IPS DF 6.9 (cell line): ENCODE data around the gene TRPM2.
"Not testable (repeated sequence)": the region's sequence is repeated elsewhere in the genome, so short reads cannot be mapped to it uniquely, and the experiment has no call there.

Experiments
- DNase-seq: peaks from one replicate; pipeline ENCODE4 v3.0.0-alpha.2; 2013; ENCODE audit warnings: low read depth, low spot score
- H3K27ac ChIP-seq: one replicate; pipeline ENCODE4 v1.5.1; 2013; ENCODE audit warnings: low read length, control low read depth
- H3K27me3 ChIP-seq: 2 replicates; pipeline ENCODE4 v1.6.1; 2013; ENCODE audit warnings: mild to moderate bottlenecking, low read length; ENCODE audit not compliant: control insufficient read depth, insufficient read depth
- H3K36me3 ChIP-seq: 2 replicates; pipeline ENCODE4 v1.6.1; 2013; ENCODE audit warnings: low read length; ENCODE audit not compliant: control insufficient read depth, insufficient read depth
- H3K4me1 ChIP-seq: 2 replicates; pipeline ENCODE4 v1.6.1; 2013; ENCODE audit warnings: low read length; ENCODE audit not compliant: control insufficient read depth, insufficient read depth
- H3K4me3 ChIP-seq: 2 replicates; pipeline ENCODE4 v1.5.1; 2013; ENCODE audit warnings: mild to moderate bottlenecking, low read length
- H3K9me3 ChIP-seq: 2 replicates; pipeline ENCODE4 v1.6.1; 2013; ENCODE audit warnings: low read length, inconsistent platforms; ENCODE audit not compliant: control insufficient read depth, insufficient read depth
- WGBS: extraction: QIAGEN DNeasy Blood & Tissue Kit; methylation state at CpG from one replicate; pipeline ENCODE4 v1.1.7; 2013; ENCODE audit warnings: mixed read lengths, missing lambda C conversion rate; ENCODE audit not compliant: insufficient read length, insufficient coverage; 5-methylcytosine and 5-hydroxymethylcytosine counted together

Gene TRPM2

DNA sequence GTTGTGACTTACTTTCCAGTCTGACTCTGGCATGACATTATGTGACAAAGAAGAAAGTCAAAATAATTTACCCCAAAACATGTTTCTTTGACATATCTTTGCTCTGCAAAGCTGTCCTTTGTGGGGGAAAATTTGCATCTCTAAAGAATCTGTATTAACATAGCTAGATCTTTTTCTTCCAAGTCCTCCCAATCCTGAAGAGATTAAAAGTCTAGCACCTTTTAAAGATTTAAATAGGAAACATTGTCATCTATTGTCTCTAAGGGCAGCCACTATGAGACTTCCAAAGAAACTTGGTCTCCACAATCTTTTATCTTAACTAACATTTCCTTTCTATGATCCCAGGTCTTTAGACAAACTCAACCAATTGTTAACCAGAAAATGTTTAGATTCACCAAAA, 117.9 kb downstream of the TRPM2 start:
- Histone ChIP-seq H3K4me1 (peaks cover 2% of the 10 kb centered on the region; the same call in 1 of the 2 replicates), H3K4me3 (no peak overlapping the region)

DNA sequence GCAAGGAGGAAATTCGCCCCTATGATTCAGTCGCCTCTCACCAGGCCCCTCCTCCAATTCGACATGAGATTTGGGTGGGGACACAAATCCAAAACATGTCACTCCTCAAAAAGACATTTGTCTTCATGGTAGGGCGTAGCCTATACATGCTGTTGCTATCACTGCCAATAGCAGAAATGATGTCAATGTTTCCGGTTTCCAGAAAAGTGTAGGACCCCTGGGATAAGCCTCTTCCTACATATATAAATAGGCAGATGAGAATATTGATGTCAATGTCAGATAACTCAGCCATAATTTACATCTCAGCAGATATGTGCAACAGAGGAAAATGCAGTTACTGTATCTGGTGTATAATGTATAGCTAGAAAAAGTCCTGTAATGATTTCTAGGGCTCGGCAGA, 118.6 kb downstream of the TRPM2 start:
- Histone ChIP-seq H3K9me3 (no peaks in the 10 kb centered on the region), H3K27me3 (no peaks in the 10 kb centered on the region), H3K4me1 (peaks cover 2% of the 10 kb centered on the region; the same call in 1 of the 2 replicates), H3K4me3 (no peak overlapping the region), H3K27ac (no peak overlapping the region), H3K36me3 (no peaks in the 10 kb centered on the region)
- no peak for DNase-seq
- WGBS: no CpG with 5 or more reads among the region's 6 CpGs

More for the DNA sequence above, 117.9 kb downstream of the TRPM2 start:
- H3K9me3 ChIP-seq: no peaks in the 10 kb centered on the region
- H3K36me3 ChIP-seq: no peaks in the 10 kb centered on the region
- H3K27me3 ChIP-seq: no peaks in the 10 kb centered on the region
- DNase-seq: no peak
- H3K27ac ChIP-seq: no peak overlapping the region

DNA sequence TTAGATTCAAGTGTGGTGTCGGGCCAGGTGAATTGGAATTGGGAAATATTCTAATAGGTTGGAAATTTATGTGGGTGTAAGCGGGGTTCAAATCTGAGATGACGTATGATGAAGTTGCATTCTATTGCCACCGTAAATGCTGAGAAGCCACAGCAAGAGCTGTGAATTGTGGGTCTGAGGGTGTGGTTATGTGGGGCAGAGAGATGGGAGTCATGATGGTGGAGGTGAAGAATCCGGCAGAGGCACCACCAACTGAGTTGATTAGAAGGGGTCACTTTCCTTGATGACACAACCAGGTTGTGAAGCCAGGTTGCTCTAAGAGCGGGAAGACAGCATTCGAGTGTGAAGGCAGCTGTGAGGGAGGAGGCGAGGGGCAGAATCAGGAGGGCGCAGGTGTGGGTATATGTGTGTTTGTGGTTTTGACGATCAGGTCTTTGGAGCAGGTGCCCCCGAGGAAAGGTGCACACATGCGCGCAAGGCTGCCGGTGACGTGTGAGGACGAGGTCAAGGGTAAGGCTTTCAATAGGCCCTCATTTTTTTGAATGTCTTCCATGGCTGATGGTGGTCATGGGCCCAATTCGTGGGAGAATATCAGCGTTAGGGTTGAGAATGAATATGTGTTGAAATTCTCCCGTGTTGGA, 120.6 kb downstream of the TRPM2 start:
- no CpG with 5 or more reads among the region's 19 CpGs for WGBS
- Histone ChIP-seq H3K4me3 (no peak overlapping the region), H3K27ac (no peak overlapping the region), H3K27me3 (no peaks in the 10 kb centered on the region), H3K9me3 (no peaks in the 10 kb centered on the region), H3K36me3 (no peaks in the 10 kb centered on the region), H3K4me1 (peaks cover 2% of the 10 kb centered on the region; the same call in 1 of the 2 replicates)
- no peak for DNase-seq

DNA sequence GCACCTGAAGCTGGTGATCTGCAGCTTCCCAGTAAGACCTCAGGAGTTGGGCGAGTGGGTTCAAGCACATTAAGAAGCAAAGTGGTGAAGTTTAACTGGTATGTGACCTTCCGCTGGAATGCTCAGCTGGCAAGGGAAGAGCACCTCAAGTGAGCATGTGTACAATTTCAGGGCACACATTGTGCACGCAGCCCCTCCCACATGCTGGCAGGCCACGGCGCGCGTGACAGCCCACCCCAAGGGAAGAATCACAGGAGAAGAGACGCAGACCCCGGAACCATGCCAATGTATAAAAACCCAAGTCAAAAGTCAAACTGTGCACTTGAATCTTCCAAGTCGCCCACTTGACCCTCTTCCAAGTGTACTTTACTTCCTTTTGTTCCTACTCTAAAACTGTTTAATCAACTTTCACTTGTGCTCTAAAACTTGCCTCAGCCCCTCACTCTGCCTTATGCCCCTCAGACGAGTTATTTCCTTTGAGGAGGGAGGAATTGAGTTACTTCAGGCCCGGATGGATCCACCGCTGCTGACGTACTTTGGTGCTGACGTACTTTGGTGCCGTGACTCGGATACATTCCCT, 121.9 kb downstream of the TRPM2 start:
- Histone ChIP-seq H3K4me1 (peaks cover 2% of the 10 kb centered on the region; the same call in 1 of the 2 replicates), H3K4me3 (no peak overlapping the region), H3K27me3 (no peaks in the 10 kb centered on the region), H3K27ac (no peak overlapping the region), H3K36me3 (no peaks in the 10 kb centered on the region), H3K9me3 (no peaks in the 10 kb centered on the region)
- no peak for DNase-seq
- no CpG with 5 or more reads among the region's 17 CpGs for WGBS

DNA sequence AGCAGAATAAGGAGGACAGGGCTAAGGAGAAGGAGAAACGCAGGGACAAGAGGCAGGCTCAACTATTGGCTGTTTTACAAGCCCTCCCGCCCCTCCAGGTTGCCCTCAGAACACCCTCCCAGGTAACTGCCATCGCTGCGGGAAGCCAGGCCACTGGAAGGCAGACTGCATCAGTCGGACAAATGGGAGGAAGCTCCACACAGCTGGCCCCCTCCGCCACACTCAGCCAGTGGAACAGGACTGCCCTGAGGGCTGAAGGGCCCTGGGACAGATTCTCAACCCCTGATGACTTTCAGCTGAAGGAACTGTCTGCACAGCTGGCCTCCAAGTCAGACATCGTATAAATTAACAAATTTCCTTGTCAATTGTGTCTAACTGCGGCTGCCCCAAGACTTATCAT, 123.7 kb downstream of the TRPM2 start:
- Histone ChIP-seq H3K4me3 (no peak overlapping the region), H3K9me3 (no peaks in the 10 kb centered on the region), H3K27me3 (no peaks in the 10 kb centered on the region), H3K36me3 (no peaks in the 10 kb centered on the region), H3K27ac (no peak overlapping the region), H3K4me1 (peaks cover 2% of the 10 kb centered on the region; the same call in 1 of the 2 replicates)
- no peak for DNase-seq
- WGBS: no CpG with 5 or more reads among the region's 8 CpGs

DNA sequence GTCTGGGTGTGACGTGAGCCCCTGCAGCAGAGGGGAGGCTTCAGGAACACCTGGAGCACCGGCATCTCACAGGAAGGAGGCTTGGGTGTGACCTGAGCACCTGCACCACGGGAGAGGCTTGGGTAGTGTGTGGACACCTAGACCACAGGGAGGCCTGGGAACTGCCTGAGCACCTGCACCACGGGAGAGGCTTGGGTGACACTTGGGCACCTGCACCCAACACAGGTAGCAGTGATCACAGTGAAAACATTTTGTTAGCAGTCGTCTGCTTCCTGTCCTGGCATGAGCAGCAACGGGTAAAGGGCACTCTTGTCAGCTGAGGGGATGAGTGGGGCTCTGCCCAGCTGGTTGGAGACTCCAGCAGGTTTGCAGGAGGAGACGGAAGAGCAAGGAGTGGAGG, 124.3 kb downstream of the TRPM2 start:
- no peak for DNase-seq
- Histone ChIP-seq H3K4me1 (peaks cover 2% of the 10 kb centered on the region; the same call in 1 of the 2 replicates), H3K9me3 (no peaks in the 10 kb centered on the region), H3K36me3 (no peaks in the 10 kb centered on the region), H3K27me3 (no peaks in the 10 kb centered on the region), H3K4me3 (no peak overlapping the region), H3K27ac (no peak overlapping the region)
- no CpG with 5 or more reads among the region's 7 CpGs for WGBS

DNA sequence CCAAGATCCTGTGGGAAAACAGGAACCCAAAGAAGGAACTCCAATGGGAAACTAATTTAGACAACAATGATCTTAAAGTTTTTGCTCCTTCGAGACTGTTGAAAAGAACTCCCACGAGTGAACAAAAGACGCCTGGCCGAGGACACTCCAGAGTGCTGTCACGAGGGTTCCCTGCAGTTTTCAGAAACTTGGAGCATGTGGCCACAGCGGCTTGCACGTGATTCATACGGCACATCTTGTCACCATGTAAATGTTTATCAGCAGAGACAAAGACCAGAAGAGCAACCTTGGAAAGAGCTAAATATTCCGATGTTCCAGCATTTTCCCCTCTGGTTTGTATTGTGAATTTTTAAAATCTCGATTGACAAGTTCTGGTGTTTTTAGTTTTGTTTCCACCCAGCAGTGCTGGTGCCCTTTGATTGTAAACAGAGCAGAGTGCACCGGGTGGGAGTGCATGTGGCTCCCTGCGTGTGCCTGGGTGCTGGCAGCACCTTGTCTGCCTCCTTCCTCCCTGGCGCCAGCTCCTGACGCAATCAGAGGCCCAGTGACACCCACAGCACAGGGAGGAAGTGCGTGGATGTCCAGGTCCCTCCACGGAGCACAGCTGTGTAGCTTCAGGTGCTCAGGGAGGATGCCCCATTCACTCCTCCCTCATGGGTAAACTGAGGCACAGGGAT, 124.8 kb downstream of the TRPM2 start:
- Histone ChIP-seq H3K27ac (no peak overlapping the region), H3K9me3 (no peaks in the 10 kb centered on the region), H3K4me3 (no peak overlapping the region), H3K36me3 (no peaks in the 10 kb centered on the region), H3K27me3 (no peaks in the 10 kb centered on the region), H3K4me1 (peaks cover 2% of the 10 kb centered on the region; the same call in 1 of the 2 replicates)
- no CpG with 5 or more reads among the region's 16 CpGs for WGBS
- no peak for DNase-seq

DNA sequence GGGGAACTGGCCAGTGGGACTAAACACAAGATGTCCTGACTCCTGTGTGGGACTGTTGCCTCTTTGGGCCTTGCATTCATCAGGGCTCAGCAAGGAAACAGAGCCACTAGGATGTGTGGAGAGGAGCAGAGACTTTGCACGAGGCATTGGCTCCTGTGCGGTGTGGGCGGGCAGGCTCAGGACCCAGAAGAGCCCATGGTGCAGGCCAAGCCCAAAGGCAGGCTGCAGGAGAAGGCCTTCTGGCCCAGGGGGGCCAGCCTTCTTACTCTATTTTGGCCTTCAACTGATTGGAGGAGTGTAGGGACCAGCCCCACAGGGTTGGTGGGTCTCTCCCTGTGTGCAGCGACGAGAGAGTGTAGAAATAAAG, 125.4 kb downstream of the TRPM2 start:
- no peak for DNase-seq
- H3K36me3 ChIP-seq: no peaks in the 10 kb centered on the region
- no CpG with 5 or more reads among the region's 5 CpGs for WGBS
- peaks cover 2% of the 10 kb centered on the region; the same call in 1 of the 2 replicates for H3K4me1 ChIP-seq
- H3K27me3 ChIP-seq: no peaks in the 10 kb centered on the region
- no peak overlapping the region for H3K27ac ChIP-seq
- H3K4me3 ChIP-seq: no peak overlapping the region
- no peaks in the 10 kb centered on the region for H3K9me3 ChIP-seq

DNA sequence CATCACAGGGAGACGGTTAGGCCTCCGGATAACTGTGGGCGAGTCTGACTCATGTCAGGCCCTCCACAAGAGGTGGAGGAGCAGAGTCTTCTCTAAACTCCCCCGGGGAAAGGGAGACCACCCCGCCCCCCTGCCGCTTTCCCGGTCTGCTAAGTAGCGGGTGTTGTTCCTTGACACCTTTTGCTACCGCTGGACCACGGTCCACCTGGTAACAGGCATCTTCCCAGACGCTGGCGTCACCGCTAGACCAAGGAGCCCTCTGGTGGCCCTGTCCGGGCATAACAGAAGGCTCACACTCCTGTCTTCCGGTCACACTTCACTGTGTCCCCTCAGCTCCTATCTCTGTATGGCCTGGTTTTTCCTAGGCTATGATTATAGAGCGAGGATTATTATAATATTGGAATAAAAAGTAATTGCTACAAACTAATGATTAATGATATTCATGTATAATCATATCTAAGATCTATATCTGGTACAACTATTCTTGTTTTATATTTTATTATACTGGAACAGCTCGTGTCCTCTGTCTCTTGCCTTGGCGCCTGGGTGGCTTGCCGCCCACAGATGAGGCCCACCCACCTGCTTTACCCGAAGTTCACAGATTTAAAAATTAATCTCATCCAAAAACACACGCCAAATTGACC, 126.3 kb downstream of the TRPM2 start:
- DNase-seq: not testable (repeated sequence)
- WGBS: no CpG with 5 or more reads among the region's 21 CpGs

DNA sequence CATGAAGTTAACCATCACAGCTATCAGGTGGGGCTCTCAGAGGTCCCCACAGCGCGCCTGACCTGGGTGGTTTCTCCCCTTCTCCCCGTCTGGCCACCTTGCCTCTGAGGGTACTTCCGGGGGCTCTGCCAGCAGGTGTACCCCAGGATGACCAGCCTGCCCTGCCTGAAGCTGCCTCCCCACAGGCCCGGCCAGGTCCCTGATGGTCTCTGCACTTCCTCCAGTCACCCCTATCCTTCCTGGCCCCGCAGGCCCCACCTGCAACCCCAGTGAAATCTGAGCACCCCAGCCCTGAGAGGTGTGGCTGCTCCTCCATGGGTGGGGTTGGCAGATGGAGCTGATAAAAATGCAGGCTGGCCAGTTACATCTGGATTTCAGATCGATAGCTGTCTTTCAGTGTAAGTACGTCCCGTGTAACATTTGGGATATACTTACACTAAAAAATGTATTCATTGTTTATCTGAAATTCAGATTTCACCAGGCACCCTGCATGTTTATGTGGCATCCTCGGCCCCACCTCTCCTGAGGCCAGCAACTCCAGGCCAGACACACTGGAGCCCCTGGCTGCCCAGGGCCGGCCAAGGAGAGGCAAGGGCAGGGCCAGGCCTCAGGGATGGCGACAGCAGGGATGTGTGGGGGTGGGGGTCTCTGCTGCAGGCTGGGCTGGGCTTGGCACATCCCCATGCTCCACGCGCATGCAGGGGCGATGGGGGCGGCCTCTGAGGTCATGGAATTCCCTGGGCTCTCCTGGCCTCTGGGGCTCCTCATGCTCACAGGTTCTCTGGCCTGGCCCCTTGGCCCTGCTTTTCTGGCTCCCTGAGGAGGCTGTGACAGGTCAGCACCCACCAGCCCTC, 127.0 kb downstream of the TRPM2 start:
- no CpG with 5 or more reads among the region's 16 CpGs for WGBS
- Histone ChIP-seq H3K36me3 (no peaks in the 10 kb centered on the region), H3K9me3 (no peaks in the 10 kb centered on the region), H3K4me1 (peaks cover 2% of the 10 kb centered on the region; the same call in 1 of the 2 replicates), H3K4me3 (no peak overlapping the region), H3K27me3 (no peaks in the 10 kb centered on the region), H3K27ac (no peak overlapping the region)
- no peak for DNase-seq

More for the DNA sequence above, 126.3 kb downstream of the TRPM2 start:
- not testable (repeated sequence) for H3K36me3 ChIP-seq, H3K27ac ChIP-seq, H3K4me1 ChIP-seq, H3K9me3 ChIP-seq, H3K4me3 ChIP-seq, H3K27me3 ChIP-seq
